K562 (cell line): ENCODE measurements around the gene COMMD2. TPM values are rescaled to one million over a fixed set of nuclear protein-coding genes. Genes with fewer than 3 reads are reported as not detected.

Experiments used
- ATAC-seq: fragments of 200-7000 bp; cut with Tn5 transposase; 3 replicates; pipeline ENCODE4 v1.9.1; 2020; ENCODE audit warnings: moderate library complexity
- BruUV-seq: library from RNA; stranded (reverse); fragments of 400-500 nt; replicated peaks from 2 replicates; lab custom pipeline; 2021; lab: Mats Ljungman, UMichigan
- CTCF ChIA-PET: fragments of 300-600 bp; formaldehyde crosslinking; extraction: SDS; loops from one replicate; lab custom pipeline; 2021; ENCODE audit warnings: low intra/inter-chr PET ratio; lab: Yijun Ruan, JAX
- POLR2A ChIA-PET: fragments of 300-600, 350-650 bp; sonication (Branson Sonifier 250); formaldehyde crosslinking; extraction: SDS; loops from one replicate; lab custom pipeline; 2021; ENCODE audit warnings: antibody characterized with exemption, inconsistent platforms; lab: Yijun Ruan, JAX
- DNase-seq, 4 experiments: peaks; one replicate each; pipeline versions ENCODE4 v3.0.0 to v3.0.0-alpha.2; 2011 to 2018; ENCODE audit warnings: low spot score in 3 of 4, mixed read lengths in 3 of 4; ENCODE audit errors: extremely low read depth in 1 of 4
- FAIRE-seq: peaks from 2 replicates; lab custom pipeline; 2011; peaks lifted over from hg19 to GRCh38; lab: Jason Lieb, UNC
- H2AFZ ChIP-seq: 2 replicates; pipeline ENCODE4 v1.6.0; 2011; ENCODE audit warnings: low read depth, low read length, control low read depth, inconsistent platforms
- H3K27ac ChIP-seq: fragments of 200-600 bp; 3 replicates; pipeline ENCODE4 v1.8.0; 2011; ENCODE audit warnings: low read depth, mild to moderate bottlenecking, control low read depth, inconsistent platforms, low read length, moderate library complexity, mixed read lengths; ENCODE audit errors: extremely low read depth
- H3K27me3 ChIP-seq, 2 experiments: fragments of 300-600 bp in 1 of 2; 2 replicates in 1 of 2; 3 replicates in 1 of 2; pipeline versions ENCODE4 v1.6.0 to v1.8.0; 2011; ENCODE audit warnings: inconsistent platforms in 2 of 2, low read length in 2 of 2, mild to moderate bottlenecking in 1 of 2, mixed read lengths in 1 of 2, moderate library complexity in 1 of 2; ENCODE audit not compliant: control insufficient read depth in 2 of 2, insufficient read depth in 2 of 2
- H3K36me3 ChIP-seq: fragments of 300-600 bp; 3 replicates; pipeline ENCODE4 v1.8.0; 2011; ENCODE audit warnings: mild to moderate bottlenecking, low read length, inconsistent platforms; ENCODE audit not compliant: control insufficient read depth, insufficient read depth
- H3K4me1 ChIP-seq, 2 experiments: fragments of 200-600 bp in 1 of 2; replicated peaks in 1 of 2; 2 replicates in 1 of 2; 3 replicates in 1 of 2; pipeline versions ENCODE4 v1.5.1 to v1.8.0; 2011; ENCODE audit warnings: inconsistent platforms in 2 of 2, low read length in 2 of 2, mild to moderate bottlenecking in 1 of 2, mixed read lengths in 1 of 2, moderate library complexity in 1 of 2; ENCODE audit not compliant: control insufficient read depth in 2 of 2, insufficient read depth in 2 of 2
- H3K4me2 ChIP-seq: 2 replicates; pipeline ENCODE4 v1.6.1; 2011; ENCODE audit warnings: low read length, control low read depth, inconsistent platforms, mixed read lengths; ENCODE audit not compliant: insufficient read depth
- H3K4me3 ChIP-seq: fragments of 200-600 bp; sonication (generic), shearing (Covaris generic); 2 replicates; pipeline ENCODE4 v1.5.1; 2016; ENCODE audit warnings: control low read depth, inconsistent platforms
- H3K79me2 ChIP-seq: fragments of 200-600 bp; 3 replicates; pipeline ENCODE4 v1.8.0; 2011; ENCODE audit warnings: low read length, inconsistent platforms; ENCODE audit not compliant: control insufficient read depth, insufficient read depth
- H3K9ac ChIP-seq, 2 experiments: 2 replicates each; pipeline versions ENCODE4 v1.6.0 to v1.6.1; 2011; ENCODE audit warnings: low read depth in 2 of 2, low read length in 2 of 2, control low read depth in 1 of 2, inconsistent platforms in 1 of 2, mild to moderate bottlenecking in 1 of 2, mixed read lengths in 1 of 2; ENCODE audit not compliant: insufficient read depth in 1 of 2
- H3K9me1 ChIP-seq: one replicate; pipeline ENCODE4 v1.6.0; 2011; ENCODE audit warnings: inconsistent platforms, mild to moderate bottlenecking, low read length, moderate library complexity; ENCODE audit not compliant: control insufficient read depth, insufficient read depth
- H3K9me3 ChIP-seq: replicated peaks from 2 replicates; pipeline ENCODE4 v1.5.1; 2011; ENCODE audit warnings: low read depth, low read length, inconsistent platforms; ENCODE audit not compliant: control insufficient read depth, insufficient read depth
- H4K20me1 ChIP-seq: replicated peaks from 2 replicates; pipeline ENCODE4 v1.6.1; 2011; ENCODE audit warnings: low read length, inconsistent platforms, mixed read lengths; ENCODE audit not compliant: control insufficient read depth, insufficient read depth
- DACH1 ChIP-seq: fragments of 450-650 bp; IDR thresholded peaks from 2 replicates; pipeline ENCODE4 v1.6.1; 2018; ENCODE audit not compliant: partially characterized antibody
- ESRRB ChIP-seq: fragments of 250-450 bp; sonication (Bioruptor Pico); IDR thresholded peaks from 2 replicates; pipeline ENCODE4 v1.5.0; 2020; ENCODE audit warnings: mild to moderate bottlenecking, moderate library complexity, borderline replicate concordance
- FOSL1 ChIP-seq: fragments of 200-800 bp; sonication (Bioruptor generic); conservative IDR thresholded peaks from 2 replicates; pipeline ENCODE4 v1.6.1; 2016; ENCODE audit warnings: missing genetic modification characterization, missing compliant biosample characterization
- FUS ChIP-seq: fragments of 200-400 bp; formaldehyde crosslinking; optimal IDR thresholded peaks from 2 replicates; pipeline ENCODE3; 2017; ENCODE audit warnings: low read depth, low read length
- MED1 ChIP-seq: sonication (generic); formaldehyde crosslinking; IDR thresholded peaks from 2 replicates; pipeline ENCODE4 v1.8.1; 2023; ENCODE audit warnings: missing genetic modification reagents, borderline replicate concordance
- MEF2D ChIP-seq: conservative IDR thresholded peaks from 2 replicates; pipeline ENCODE4 v1.6.1; 2016; ENCODE audit warnings: low read depth, missing genetic modification characterization, missing compliant biosample characterization
- MEIS2 ChIP-seq: fragments of 450-650 bp; IDR thresholded peaks from 2 replicates; pipeline ENCODE4 v1.6.1; 2014; ENCODE audit warnings: mild to moderate bottlenecking; ENCODE audit not compliant: partially characterized antibody
- PHB ChIP-seq: fragments of 250-450 bp; sonication (Bioruptor Pico); IDR thresholded peaks from 2 replicates; pipeline ENCODE4 v1.5.0; 2021
- POLR2G ChIP-seq: fragments of 200-400 bp; formaldehyde crosslinking; IDR thresholded peaks from 2 replicates; pipeline ENCODE4 v1.6.1; 2017; ENCODE audit warnings: low read depth, mild to moderate bottlenecking, antibody characterized with exemption, low read length, moderate library complexity
- RNF2 ChIP-seq: sonication (generic); IDR thresholded peaks from 2 replicates; pipeline ENCODE4 v1.6.1; 2016
- SP2 ChIP-seq: IDR thresholded peaks from 2 replicates; pipeline ENCODE4 v1.6.1; 2011; ENCODE audit warnings: mild to moderate bottlenecking, low read depth, low read length, moderate library complexity; ENCODE audit not compliant: poor library complexity, severe bottlenecking; ENCODE audit errors: extremely low read depth
- U2AF2 ChIP-seq: fragments of 200-400 bp; formaldehyde crosslinking; optimal IDR thresholded peaks from 2 replicates; pipeline ENCODE3; 2017; ENCODE audit warnings: low read depth, mild to moderate bottlenecking, low read length
- ZEB2 ChIP-seq: fragments of 450-650 bp; IDR thresholded peaks from 2 replicates; pipeline ENCODE4 v1.6.1; 2016
- ZNF316 ChIP-seq: fragments of 450-650 bp; IDR thresholded peaks from 2 replicates; pipeline ENCODE4 v1.6.1; 2016
- ZNF830 ChIP-seq: fragments of 250-450 bp; sonication (Bioruptor Pico); IDR thresholded peaks from 2 replicates; pipeline ENCODE4 v1.5.0; 2021; ENCODE audit warnings: mild to moderate bottlenecking
- in situ Hi-C: fragments of 300-500 bp; cut with MboI; formaldehyde crosslinking; loops from 4 replicates; pipeline ENCODE4 v1.15.0; 2018; ENCODE audit warnings: inconsistent platforms, mixed read lengths
- intact Hi-C: fragments of 100-400 bp; cut with micrococcal nuclease; formaldehyde crosslinking; loops from 2 replicates; pipeline ENCODE4 v1.14.2; 2022
- polyA plus RNA-seq, 8 experiments: library from polyadenylated mRNA; depleted of rRNA in 4 of 8; stranded (reverse) in 5 of 8; unstranded in 3 of 8; fragments of >200 nt; fragmentation: Nextera tagmentation in 2 of 8; fragmentation: Illumina TruSeq in 1 of 8; extraction: Ambion mirVana in 2 of 8; extraction: Trizol in 1 of 8; gene quantifications; 2 replicates each; pipeline versions ENCODE4 v1.2.1 to v1.2.3, GENCODE V29; 2011 to 2014; ENCODE audit warnings: inconsistent platforms in 1 of 8, missing spikeins in 1 of 8
- total RNA-seq, 7 experiments: library from RNA; depleted of rRNA in 6 of 7; stranded (reverse); fragments of >200 nt in 6 of 7; fragmentation: Illumina TruSeq in 2 of 7; extraction: Trizol in 2 of 7; gene quantifications; 2 replicates each; pipeline versions ENCODE4 v1.2.1 to v1.2.3, GENCODE V29; 2011 to 2021; ENCODE audit warnings: low replicate concordance in 1 of 7
- TF ChIP-seq, protein P1 (sequence below): sonication (generic); formaldehyde crosslinking; IDR thresholded peaks from 2 replicates; pipeline ENCODE4 v1.8.0; 2022; ENCODE audit warnings: mild to moderate bottlenecking, missing genetic modification reagents
- TF ChIP-seq, protein P2 (sequence below): fragments of 150-350 bp; IDR thresholded peaks from 2 replicates; pipeline ENCODE4 v1.6.1; 2014; ENCODE audit warnings: low read depth, mild to moderate bottlenecking, low read length, borderline replicate concordance
- TF ChIP-seq, protein P3 (sequence below): fragments of 250-450 bp; sonication (Bioruptor Pico); IDR thresholded peaks from 2 replicates; pipeline ENCODE4 v1.8.0; 2022; ENCODE audit warnings: inconsistent platforms

Gene COMMD2
- total and polyA plus RNA-seq, 9 of the 15 experiments (the other 6 are each of a cell fraction or from before 2014, with no cell fraction given) = 25.8 to 102 (median 41.8) TPM

DNA sequence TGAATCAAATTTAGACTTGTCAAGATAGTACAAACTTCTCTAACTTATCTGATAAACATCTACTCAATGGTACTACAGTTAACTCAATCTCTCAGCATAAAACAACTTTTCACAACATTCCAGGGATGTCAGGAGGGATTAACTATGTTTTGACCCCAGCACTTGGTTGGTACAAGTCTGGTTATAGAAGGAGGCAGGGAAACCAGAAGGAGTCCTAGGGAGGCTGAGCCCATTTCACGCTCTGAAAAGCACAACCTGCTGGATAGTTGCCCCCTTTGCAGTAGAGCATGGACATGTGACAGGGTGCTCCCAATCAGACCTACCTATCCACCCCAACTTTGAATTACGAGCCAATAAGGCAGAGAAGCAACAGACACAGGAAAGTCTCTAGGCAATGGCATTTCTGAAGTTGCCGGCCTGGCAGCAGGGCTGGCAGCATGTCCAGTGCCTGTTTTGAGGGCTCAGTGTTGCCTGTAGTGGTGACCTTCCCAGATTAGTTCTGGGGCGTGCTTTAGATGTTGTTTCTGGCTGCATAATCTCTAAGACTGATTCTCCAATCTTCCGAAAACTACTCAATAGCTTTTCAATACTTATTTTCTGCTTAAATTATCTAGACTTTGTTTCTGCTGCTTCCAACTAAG lies 31.9 kb upstream of the COMMD2 start (continued):
- TF ChIP-seq FUS (no peak), U2AF2 (no peak), ZNF316 (no peak), POLR2G (no peak), DACH1 (no peak), ESRRB (CRISPR knock-in tag) (no peak)
- TF ChIP-seq, all 486 proteins: peak for 0

DNA sequence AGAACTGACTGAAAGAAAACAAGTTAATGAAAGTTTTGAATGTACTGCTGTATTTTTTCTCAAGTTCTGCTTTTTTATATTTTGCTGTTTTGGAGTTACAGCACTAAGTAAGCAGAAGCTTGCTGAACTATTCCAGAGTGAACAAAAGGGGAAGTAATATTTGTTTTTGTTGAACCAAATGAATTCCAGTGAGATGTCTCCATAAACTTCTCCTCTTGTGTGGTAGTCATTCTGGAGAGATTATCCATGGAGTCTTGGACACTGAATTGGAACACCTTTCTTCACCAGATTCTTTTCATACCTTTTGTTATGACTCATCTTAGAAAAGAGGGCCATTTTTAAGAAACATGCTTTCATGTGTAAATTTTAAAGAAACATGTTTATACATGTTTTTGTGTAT lies 31.3 kb upstream of the COMMD2 start:
- DNase-seq (no peak), FAIRE-seq (no peak), ATAC-seq (no peak)
- H3K27me3 ChIP-seq = peaks cover 0 to 3% of the 10 kb centered on the region in 2 experiments; a peak in 1 of 5 replicates
- no peaks in the 10 kb centered on the region for H3K9me3 ChIP-seq
- no peak overlapping the region for H3K9ac ChIP-seq
- ChIA-PET CTCF (no interaction called here), POLR2A (no interaction called here)
- no peak overlapping the region for H3K4me2 ChIP-seq
- H4K20me1 ChIP-seq = no peaks in the 10 kb centered on the region
- intact Hi-C loops = no loop called here
- H2AFZ ChIP-seq = no peak overlapping the region
- no peak overlapping the region for H3K27ac ChIP-seq
- in situ Hi-C loops = no loop called here
- no peaks in the 10 kb centered on the region for H3K36me3 ChIP-seq
- no peak overlapping the region for H3K4me3 ChIP-seq
- H3K79me2 ChIP-seq = no peaks in the 10 kb centered on the region
- no peaks in the 10 kb centered on the region; a peak in 1 of 5 replicates for H3K4me1 ChIP-seq
- no peaks in the 10 kb centered on the region for H3K9me1 ChIP-seq
- BruUV-seq = no TSS peak
- TF ChIP-seq PHB (CRISPR knock-in tag) = no peak
- no peak for TF ChIP-seq ZNF830
- no peak for TF ChIP-seq MEIS2
- TF ChIP-seq, protein P1, sequence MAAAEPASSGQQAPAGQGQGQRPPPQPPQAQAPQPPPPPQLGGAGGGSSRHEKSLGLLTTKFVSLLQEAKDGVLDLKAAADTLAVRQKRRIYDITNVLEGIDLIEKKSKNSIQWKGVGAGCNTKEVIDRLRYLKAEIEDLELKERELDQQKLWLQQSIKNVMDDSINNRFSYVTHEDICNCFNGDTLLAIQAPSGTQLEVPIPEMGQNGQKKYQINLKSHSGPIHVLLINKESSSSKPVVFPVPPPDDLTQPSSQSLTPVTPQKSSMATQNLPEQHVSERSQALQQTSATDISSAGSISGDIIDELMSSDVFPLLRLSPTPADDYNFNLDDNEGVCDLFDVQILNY (CRISPR knock-in tag) = no peak
- no peak for TF ChIP-seq MED1
- TF ChIP-seq, protein P2, sequence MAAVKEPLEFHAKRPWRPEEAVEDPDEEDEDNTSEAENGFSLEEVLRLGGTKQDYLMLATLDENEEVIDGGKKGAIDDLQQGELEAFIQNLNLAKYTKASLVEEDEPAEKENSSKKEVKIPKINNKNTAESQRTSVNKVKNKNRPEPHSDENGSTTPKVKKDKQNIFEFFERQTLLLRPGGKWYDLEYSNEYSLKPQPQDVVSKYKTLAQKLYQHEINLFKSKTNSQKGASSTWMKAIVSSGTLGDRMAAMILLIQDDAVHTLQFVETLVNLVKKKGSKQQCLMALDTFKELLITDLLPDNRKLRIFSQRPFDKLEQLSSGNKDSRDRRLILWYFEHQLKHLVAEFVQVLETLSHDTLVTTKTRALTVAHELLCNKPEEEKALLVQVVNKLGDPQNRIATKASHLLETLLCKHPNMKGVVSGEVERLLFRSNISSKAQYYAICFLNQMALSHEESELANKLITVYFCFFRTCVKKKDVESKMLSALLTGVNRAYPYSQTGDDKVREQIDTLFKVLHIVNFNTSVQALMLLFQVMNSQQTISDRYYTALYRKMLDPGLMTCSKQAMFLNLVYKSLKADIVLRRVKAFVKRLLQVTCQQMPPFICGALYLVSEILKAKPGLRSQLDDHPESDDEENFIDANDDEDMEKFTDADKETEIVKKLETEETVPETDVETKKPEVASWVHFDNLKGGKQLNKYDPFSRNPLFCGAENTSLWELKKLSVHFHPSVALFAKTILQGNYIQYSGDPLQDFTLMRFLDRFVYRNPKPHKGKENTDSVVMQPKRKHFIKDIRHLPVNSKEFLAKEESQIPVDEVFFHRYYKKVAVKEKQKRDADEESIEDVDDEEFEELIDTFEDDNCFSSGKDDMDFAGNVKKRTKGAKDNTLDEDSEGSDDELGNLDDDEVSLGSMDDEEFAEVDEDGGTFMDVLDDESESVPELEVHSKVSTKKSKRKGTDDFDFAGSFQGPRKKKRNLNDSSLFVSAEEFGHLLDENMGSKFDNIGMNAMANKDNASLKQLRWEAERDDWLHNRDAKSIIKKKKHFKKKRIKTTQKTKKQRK = no peak
- TF ChIP-seq RNF2 = no peak
- no peak for TF ChIP-seq ZEB2
- no peak for TF ChIP-seq SP2
- TF ChIP-seq, protein P3, sequence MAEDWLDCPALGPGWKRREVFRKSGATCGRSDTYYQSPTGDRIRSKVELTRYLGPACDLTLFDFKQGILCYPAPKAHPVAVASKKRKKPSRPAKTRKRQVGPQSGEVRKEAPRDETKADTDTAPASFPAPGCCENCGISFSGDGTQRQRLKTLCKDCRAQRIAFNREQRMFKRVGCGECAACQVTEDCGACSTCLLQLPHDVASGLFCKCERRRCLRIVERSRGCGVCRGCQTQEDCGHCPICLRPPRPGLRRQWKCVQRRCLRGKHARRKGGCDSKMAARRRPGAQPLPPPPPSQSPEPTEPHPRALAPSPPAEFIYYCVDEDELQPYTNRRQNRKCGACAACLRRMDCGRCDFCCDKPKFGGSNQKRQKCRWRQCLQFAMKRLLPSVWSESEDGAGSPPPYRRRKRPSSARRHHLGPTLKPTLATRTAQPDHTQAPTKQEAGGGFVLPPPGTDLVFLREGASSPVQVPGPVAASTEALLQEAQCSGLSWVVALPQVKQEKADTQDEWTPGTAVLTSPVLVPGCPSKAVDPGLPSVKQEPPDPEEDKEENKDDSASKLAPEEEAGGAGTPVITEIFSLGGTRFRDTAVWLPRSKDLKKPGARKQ (CRISPR knock-in tag) = no peak
- TF ChIP-seq MEF2D (tag) = no peak
- no peak for TF ChIP-seq FOSL1
